Left lobe of liver (tissue), 2 donors: ENCODE measurements around the gene FICD. TPM values are rescaled to one million over a fixed set of nuclear protein-coding genes. Genes with fewer than 3 reads are reported as not detected.
"Not testable (repeated sequence)": the region's sequence is repeated elsewhere in the genome, so short reads cannot be mapped to it uniquely, and the experiment has no call there.

Source experiments
- ATAC-seq: fragments of 200-7000 bp; cut with Tn5 transposase; one replicate; pipeline ENCODE4 v1.9.1; 2020; ENCODE audit warnings: mild to moderate bottlenecking, moderate library complexity
- DNase-seq: peaks from one replicate; pipeline ENCODE4 v3.0.0-alpha.2; 2020; ENCODE audit warnings: low spot score
- total RNA-seq: library from RNA; stranded (reverse); gene quantifications from one replicate; pipeline ENCODE4 v1.2.1, GENCODE V29; 2021
- donor health status: DM: no; HTN: no; CAD: no; lungs with moderate emphysema.
- donor health status: DM: no; HTN: yes; CAD: no.

Gene FICD
- total RNA-seq, result 4.6 TPM

GRCh38 chr12:108514973-108515814 lies at the start of gene FICD:
Gene FICD, plus strand, starts transcription at chr12:108515277. Its CDS starts 1,696 bp downstream, at chr12:108516973.
- peak; percentile 100 for DNase-seq
- ATAC-seq, result peak; percentile 95

GRCh38 chr12:108465417-108465816 lies 49.7 kb upstream of the FICD start:
- DNase-seq (no peak), ATAC-seq (no peak)

- DNase-seq (no peak), ATAC-seq (peak; percentile 48)
These were observed 46.7 kb upstream of the FICD start for GRCh38 chr12:108468196-108468968.

GRCh38 chr12:108473400-108474055 lies 41.5 kb upstream of the FICD start:
- DNase-seq, result no peak
- no peak for ATAC-seq

GRCh38 chr12:108475396-108475795 lies 39.7 kb upstream of the FICD start:
- DNase-seq (no peak), ATAC-seq (no peak)

- ATAC-seq, result no peak
- no peak for DNase-seq
These were observed 37.8 kb upstream of the FICD start for GRCh38 chr12:108477055-108477880.

- ATAC-seq, result no peak
- no peak for DNase-seq
These were observed 37.2 kb upstream of the FICD start for GRCh38 chr12:108477881-108478259.

GRCh38 chr12:108478611-108479206 lies 36.4 kb upstream of the FICD start:
- DNase-seq (no peak), ATAC-seq (no peak)

- DNase-seq, result no peak
- ATAC-seq, result no peak
These were observed 35.6 kb upstream of the FICD start for GRCh38 chr12:108479364-108480070.

- ATAC-seq (no peak), DNase-seq (no peak)
These were observed 32.3 kb upstream of the FICD start for GRCh38 chr12:108482717-108483212.

GRCh38 chr12:108483213-108484059 lies 31.6 kb upstream of the FICD start:
- no peak for DNase-seq

GRCh38 chr12:108484431-108484830 lies 30.6 kb upstream of the FICD start:
- ATAC-seq (no peak), DNase-seq (no peak)

More at GRCh38 chr12:108483213-108484059, 31.6 kb upstream of the FICD start:
- ATAC-seq, result no peak

- no peak for ATAC-seq
- DNase-seq, result no peak
These were observed 30.2 kb upstream of the FICD start for GRCh38 chr12:108484845-108485244.

- not testable (repeated sequence) for DNase-seq, ATAC-seq
These were observed 29.7 kb upstream of the FICD start for GRCh38 chr12:108485371-108485770.

- not testable (repeated sequence) for ATAC-seq, DNase-seq
These were observed 28.0 kb upstream of the FICD start for GRCh38 chr12:108487029-108487428.

GRCh38 chr12:108491256-108491655 lies 23.8 kb upstream of the FICD start:
- ATAC-seq, result no peak
- DNase-seq, result no peak

GRCh38 chr12:108495054-108495453 lies 20.0 kb upstream of the FICD start:
- DNase-seq, result no peak
- no peak for ATAC-seq

GRCh38 chr12:108495823-108496579 lies 19.1 kb upstream of the FICD start:
- ATAC-seq (no peak), DNase-seq (no peak)
